Fibroblast of pulmonary artery (primary cell): ENCODE data around the gene ZPBP.

ENCODE experiments used
- DNase-seq: peaks from one replicate; pipeline ENCODE4 v3.0.0-alpha.2; 2010; ENCODE audit warnings: low read depth
- H3K4me3 ChIP-seq: replicated peaks from 2 replicates; pipeline ENCODE4 v1.5.1; 2011; ENCODE audit warnings: low read depth, mild to moderate bottlenecking, control low read depth, low read length, moderate library complexity
- TF ChIP-seq, protein P1 (sequence below): IDR thresholded peaks from 2 replicates; pipeline ENCODE4 v1.5.1; 2011; ENCODE audit warnings: mild to moderate bottlenecking, control low read depth, low read length, inconsistent platforms; ENCODE audit errors: missing control alignments

Gene ZPBP

DNA sequence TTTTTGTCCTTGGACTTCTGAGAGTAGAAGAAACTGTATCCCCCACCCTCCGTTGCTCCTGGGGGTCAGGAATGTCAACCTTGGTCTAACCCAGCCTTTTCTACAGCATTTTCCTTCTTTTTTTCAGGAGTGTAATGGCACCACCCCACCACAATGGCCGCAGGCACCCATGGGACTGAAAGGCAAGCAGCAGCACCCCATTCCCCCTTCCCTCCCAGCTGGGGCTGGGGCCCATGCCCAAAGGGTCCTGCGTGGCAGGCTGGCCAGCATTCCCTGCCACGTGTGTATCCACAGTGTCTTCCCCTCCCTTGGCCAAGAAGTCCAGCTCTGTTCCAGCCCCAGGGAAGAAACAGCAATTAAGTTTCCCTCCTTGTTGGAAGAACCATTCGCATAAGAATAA, 106.9 kb downstream of the ZPBP start:
- TF ChIP-seq, protein P1, sequence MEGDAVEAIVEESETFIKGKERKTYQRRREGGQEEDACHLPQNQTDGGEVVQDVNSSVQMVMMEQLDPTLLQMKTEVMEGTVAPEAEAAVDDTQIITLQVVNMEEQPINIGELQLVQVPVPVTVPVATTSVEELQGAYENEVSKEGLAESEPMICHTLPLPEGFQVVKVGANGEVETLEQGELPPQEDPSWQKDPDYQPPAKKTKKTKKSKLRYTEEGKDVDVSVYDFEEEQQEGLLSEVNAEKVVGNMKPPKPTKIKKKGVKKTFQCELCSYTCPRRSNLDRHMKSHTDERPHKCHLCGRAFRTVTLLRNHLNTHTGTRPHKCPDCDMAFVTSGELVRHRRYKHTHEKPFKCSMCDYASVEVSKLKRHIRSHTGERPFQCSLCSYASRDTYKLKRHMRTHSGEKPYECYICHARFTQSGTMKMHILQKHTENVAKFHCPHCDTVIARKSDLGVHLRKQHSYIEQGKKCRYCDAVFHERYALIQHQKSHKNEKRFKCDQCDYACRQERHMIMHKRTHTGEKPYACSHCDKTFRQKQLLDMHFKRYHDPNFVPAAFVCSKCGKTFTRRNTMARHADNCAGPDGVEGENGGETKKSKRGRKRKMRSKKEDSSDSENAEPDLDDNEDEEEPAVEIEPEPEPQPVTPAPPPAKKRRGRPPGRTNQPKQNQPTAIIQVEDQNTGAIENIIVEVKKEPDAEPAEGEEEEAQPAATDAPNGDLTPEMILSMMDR = no peak
- DNase-seq = no peak
- no peak overlapping the region for H3K4me3 ChIP-seq

DNA sequence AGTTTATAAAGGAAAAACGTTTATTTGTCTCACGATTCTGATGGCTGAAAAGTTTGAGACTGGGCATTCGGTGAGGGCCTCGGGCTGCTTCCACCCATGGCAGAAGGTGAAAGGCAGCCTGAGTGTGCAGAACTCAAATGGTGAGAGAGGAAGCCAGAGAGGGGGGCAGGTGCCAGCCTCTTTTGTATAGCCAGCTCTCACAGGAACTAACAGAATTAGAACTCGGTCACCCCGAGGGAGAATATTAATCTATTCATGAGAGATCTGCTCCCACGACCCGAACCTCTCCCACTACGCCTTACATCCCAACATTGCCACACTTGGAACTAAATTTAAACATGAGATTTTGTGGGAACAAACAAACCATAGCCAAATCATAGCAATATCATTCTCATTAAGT, 112.6 kb downstream of the ZPBP start:
- DNase-seq = no peak
- TF ChIP-seq, protein P1 = no peak
- no peak overlapping the region for H3K4me3 ChIP-seq

DNA sequence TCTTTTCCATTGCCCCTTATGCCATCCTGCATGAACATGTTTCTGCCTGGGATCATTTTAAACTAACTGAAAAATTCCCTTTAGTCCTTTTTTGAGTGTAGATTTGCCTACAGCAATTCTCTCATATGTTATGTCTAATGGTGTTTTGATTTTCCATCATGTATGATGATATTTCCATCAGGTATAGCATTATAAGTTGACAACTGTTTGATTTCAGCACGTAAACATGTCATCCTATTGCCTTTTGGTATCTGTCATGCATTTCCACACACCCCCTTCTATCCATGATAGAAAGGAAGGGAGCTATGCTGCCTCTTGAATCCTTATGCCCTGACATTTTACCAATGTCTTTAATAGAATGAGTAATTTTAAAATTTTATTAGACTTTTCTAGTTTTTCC, 116.8 kb downstream of the ZPBP start:
- DNase-seq = no peak
- TF ChIP-seq, protein P1 = no peak
- no peak overlapping the region for H3K4me3 ChIP-seq

DNA sequence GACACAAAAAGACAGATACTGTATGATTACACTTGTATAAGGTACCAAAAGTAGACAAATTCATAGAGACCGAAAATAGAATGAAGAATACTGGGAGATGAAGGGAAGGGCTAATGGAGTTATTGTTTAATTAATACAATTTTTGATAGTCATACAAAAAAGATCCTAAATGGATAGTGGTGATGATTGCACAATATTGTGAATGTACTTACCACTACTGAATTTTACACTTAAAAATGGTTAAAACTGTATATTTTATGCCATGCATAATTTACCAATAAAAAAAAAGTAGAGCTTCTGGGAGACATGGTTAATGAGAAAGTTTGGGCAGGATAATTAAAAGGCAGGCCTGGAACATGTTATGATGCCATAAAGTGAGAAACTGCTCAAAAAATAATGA, 119.0 kb downstream of the ZPBP start:
- no peak for DNase-seq
- no peak overlapping the region for H3K4me3 ChIP-seq
- TF ChIP-seq, protein P1 = no peak

DNA sequence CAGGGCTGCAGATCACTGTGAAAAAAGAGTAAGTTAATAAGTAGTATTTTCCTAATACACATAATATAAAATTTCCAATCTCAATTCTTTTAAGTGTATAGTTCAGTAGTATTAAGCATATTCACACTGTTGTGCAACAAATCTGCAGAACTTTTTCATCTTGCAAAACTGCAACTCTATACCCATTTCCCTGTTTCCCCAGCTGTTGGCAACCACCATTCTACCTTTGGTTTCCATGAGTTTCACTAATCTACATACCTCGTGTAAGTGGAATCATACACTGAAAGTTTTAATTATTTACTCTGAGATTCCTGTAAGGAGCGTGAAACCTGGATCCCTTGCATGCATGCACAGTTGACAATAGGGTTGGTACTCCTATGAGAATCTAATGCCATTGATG, 155.4 kb downstream of the ZPBP start:
- H3K4me3 ChIP-seq = no peak overlapping the region
- no peak for DNase-seq
- TF ChIP-seq, protein P1 = no peak

DNA sequence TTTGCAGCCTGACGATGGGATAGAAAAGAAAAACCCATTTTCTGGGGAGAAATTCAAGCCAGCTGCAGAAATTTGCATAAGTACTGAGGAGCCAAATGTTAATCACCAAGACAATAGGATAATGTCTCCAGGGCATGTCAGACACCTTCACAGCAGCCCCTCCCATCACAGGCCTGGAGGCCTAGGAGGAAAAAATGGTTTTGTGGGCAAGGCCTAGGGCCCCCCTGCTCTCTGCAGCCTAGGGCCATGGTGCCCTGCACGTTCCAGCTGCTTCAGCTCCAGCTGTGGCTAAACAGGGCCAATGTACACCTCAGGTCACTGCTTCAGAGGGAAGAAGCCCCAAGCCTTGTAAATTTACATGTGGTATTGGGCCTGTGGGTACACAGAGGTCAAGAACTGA, 161.4 kb downstream of the ZPBP start:
- no peak overlapping the region for H3K4me3 ChIP-seq
- TF ChIP-seq, protein P1 = no peak
- DNase-seq = no peak

DNA sequence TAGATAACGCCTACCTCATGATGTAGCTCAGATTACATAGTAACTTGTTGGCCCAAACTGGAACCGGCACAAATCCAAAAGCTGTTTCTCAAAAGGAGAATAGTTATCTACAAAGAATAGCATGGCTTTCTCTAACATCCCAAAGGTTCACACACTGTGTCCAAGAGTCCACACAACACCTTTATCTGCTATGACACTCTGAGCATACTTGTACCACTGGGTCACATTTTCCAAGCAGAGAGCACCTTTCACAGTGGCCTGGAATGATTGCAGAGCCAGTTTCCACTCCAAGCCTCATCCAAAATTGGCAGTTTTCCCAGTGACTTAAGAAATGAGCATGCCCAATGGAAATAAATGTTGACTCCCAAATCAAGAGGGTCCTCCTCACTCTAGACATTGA, 164.3 kb downstream of the ZPBP start:
- no peak overlapping the region for H3K4me3 ChIP-seq
- DNase-seq = no peak
- TF ChIP-seq, protein P1 = no peak
